ENCODE results near the gene PRSS3.
A peak's percentile ranks its signal among the peaks of the same experiment; 100 is the strongest.
"Not testable (repeated sequence)": the region's sequence is repeated elsewhere in the genome, so short reads cannot be mapped to it uniquely, and the experiment has no call there.

Gene PRSS3

DNA sequence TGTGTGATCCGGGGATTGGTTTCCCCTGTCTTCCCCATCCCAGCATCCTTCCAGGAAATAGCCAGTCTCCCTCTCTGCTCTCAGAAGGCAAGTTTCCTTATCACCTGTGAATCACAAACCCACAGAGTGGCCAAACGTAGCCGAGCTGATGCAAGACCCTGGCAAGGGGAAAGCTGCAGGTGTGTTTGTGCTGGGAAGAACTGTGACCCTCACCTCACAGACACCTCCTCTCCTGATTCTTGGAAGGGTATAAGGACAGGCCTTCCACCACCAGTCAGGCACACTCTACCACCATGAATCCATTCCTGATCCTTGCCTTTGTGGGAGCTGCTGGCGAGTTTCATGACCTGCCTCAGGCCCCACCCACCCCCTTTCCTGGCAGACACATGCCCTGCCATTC lies at the start of gene PRSS3:
Gene PRSS3, plus strand, starts transcription at position 281 of the 400 bp plus-strand sequence. Its CDS starts 13 bp downstream, at position 294.
- DNase-seq: no peak

GRCh38 chr9:33748633-33749304 lies 46.6 kb upstream of the PRSS3 start:
- DNase-seq: no peak

GRCh38 chr9:33749305-33749654 lies 46.1 kb upstream of the PRSS3 start:
- DNase-seq: not testable (repeated sequence)

DNA sequence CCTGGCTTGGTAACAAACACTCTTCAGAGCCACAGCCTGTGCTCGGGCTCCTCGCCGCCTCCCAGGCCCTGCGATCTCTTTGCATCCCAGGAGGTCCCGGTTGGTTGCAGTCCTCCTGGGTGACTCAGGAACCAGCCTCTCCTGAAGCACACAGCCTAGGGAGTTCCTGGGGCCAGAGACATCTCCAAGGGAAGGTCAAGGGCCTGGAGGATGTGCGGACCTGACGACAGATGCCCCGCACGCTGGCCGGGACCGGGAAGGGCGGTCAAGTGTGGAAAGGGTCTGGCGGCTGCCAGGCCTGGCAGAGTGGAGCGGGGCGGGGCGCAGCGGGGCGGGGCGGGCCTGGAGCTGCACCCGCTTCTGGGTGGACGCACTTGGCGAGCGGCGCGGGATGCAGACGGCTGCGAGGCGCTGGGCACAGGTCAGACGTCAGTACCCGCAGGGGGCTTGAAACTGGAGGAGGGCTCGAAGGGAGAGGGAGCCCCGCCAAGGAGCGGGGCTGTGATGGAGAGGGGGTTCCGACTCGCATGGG lies 45.0 kb upstream of the PRSS3 start:
- no peak for DNase-seq

GRCh38 chr9:33750839-33751339 lies 44.5 kb upstream of the PRSS3 start:
- DNase-seq: no peak

GRCh38 chr9:33751536-33752129 lies 43.7 kb upstream of the PRSS3 start:
- no peak for DNase-seq

GRCh38 chr9:33752130-33752637 lies 43.2 kb upstream of the PRSS3 start:
- no peak for DNase-seq

- not testable (repeated sequence) for DNase-seq
Observed at GRCh38 chr9:33752789-33753188, 42.6 kb upstream of the PRSS3 start.

- not testable (repeated sequence) for DNase-seq
Observed at GRCh38 chr9:33759648-33760047, 35.7 kb upstream of the PRSS3 start.

GRCh38 chr9:33762343-33762742 lies 33.0 kb upstream of the PRSS3 start:
- no peak for DNase-seq

GRCh38 chr9:33763709-33764108 lies 31.7 kb upstream of the PRSS3 start:
- DNase-seq: not testable (repeated sequence)

DNA sequence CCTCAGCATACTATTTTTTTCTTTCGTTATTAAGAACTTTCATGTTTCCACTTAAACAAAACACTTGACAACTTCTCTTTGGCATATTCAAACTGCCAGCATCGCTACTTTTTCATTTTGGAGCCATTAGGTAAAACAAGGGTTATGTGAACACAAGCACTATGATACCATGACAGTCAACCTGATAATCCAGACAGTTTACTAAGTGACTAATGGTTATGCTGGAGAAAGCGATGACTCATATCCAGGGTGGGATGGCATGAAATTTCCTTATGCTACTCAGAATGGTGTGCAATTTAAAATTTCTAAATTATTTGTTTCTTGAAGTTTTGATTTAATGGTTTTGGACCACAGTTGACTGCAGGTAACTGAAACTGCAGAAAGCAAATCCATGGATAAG lies 29.9 kb upstream of the PRSS3 start:
- DNase-seq: no peak

DNA sequence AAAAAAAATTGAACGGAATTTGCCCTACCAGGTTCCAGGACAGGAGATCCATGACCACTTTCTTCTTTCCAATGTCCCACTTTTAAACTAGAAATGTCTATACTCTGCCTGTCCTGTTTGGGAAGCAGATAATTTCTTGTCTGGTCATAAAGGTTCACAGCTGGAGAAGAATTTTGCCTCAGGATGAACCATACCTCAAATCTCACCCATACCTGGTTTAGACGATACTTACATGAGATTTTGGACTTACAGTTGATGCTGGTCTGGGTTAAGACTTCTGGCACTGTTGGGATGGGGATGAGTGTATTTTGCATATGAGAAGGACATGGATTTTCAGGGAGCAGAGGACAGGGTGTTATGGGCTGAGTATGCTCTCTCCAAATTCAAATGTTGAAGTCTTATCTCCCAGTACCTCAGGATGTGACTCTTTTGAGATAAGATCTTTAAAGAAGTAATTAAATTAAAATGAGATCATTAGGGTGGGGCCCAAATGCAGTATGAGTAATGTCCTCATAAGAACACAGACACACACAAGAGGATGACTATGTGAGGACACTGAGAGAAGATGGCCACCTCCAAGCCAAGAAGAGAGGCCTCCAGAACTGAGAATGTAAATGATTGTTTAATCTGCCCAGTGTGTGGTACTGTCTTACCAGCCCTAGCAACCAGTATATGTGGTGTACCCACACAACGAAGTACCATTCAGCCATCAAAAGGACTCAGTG lies 25.0 kb upstream of the PRSS3 start:
- DNase-seq: not testable (repeated sequence)

- not testable (repeated sequence) for DNase-seq
Observed at GRCh38 chr9:33773135-33773534, 22.2 kb upstream of the PRSS3 start.

DNA sequence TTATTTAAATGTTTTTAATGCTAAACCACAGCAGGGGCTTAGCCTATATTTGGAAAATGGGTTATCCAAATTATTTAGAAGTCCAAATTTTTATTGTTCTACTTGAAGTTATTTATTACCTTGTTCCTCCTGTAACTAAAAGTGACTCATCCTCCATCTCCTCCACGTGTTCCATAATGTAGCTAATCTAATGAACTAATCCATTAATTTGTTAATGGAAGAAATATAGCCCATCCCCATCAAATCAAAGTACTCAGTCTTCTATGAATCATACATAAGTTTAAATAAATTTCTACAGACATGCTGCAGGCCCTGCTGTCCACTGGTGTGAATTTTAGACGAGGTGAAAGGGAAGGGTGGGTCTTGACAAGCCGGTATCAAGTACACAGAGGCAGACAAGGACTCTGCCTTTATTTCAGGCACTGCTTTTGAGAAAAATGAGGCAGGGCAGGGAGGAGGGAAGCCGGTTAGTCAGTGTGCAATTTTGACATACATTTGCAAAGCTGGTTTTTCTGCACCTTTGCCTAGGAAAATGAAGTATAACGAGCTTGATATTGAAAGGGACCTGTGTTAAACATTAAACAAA lies 21.2 kb upstream of the PRSS3 start:
- DNase-seq: not testable (repeated sequence)

GRCh38 chr9:33776578-33776977 lies 18.8 kb upstream of the PRSS3 start:
- DNase-seq: no peak

GRCh38 chr9:33778700-33779351 lies 16.5 kb upstream of the PRSS3 start:
- peak; percentile 68 for DNase-seq

DNA sequence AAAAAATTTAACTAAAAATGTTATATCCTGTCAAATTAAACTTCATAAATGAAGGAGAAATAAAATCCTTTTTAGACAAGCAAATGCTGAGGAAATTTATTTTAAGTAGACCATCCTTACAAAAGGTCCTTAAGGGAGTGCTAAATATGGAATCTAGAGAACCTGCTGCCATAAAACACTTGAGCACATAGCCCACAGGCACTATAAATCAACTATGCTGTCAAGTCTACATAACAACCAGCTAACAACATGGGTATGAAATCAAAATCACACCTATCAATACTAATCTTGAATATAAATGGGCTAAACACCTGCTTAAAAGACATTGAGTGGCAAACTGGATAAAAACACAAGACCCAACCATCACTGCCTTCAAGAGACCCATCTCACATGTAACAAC lies 15.1 kb upstream of the PRSS3 start:
- DNase-seq: no peak

DNA sequence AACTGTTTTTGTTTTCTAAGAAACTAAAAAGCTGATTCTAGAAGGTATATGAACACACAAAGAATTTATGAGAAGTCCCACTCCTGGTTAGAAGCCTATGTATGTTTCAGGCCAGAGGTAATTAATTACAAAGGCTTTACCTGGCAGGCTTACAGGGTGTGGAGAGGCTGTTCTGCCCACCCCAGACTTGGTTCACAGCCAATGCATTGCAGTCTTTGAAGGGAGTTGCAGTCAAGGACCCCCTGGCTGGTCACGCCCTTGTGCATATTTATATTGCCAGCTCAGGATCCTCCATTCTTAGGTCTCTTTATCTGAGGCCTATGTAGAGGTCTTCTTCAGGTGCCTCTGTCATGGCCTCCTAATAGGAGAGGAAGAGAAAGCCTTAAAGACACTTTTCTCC lies 13.6 kb upstream of the PRSS3 start:
- DNase-seq: no peak

GRCh38 chr9:33782395-33783152 lies 12.8 kb upstream of the PRSS3 start:
- DNase-seq: no peak

GRCh38 chr9:33785914-33786313 lies 9.4 kb upstream of the PRSS3 start:
- DNase-seq: peak; percentile 27

DNA sequence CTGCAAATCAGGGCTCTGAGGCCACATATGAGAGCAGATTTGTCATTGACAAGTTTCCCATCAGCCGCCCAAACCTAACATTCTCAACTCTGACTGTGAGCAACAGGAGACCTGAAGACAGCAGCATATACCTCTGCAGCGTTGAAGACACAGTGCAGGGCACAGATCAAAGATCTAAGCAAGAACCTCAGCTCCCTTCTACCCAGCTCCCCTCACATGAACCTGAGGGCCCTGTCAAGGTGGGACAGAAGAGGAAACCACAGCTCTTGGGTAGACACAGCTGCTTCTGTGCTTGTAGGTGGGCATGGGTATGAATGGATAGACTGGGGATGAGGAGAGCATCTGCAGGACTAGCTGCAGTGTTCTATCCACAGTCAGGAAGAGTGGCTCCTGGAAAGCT lies 8.7 kb upstream of the PRSS3 start:
- DNase-seq: no peak
